ENCODE data around the gene L2HGDH.

The L2HGDH gene

GRCh38 chr14:50285861-50286260 lies 26.2 kb downstream of the L2HGDH start:
- DNase-seq = no peak

DNA sequence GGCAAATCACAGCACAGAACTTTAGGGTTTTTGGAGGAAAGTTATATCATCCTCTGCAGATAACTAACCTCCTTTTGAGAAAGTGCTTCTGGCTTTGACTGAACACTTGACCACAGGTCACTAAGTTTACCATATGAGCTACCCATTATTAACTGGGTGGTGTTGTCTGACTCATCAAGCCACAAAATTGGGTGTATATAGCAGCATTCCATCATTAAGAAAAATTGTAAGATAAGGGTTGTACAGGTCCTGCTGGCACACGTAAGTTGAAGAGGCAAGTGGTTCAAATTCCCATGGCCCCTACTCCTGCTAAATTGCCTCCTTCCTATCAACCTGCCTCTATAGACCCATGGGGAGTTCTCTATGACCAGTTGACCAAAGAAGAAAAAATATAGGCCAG lies 39.5 kb downstream of the L2HGDH start:
- peak; percentile 20 for DNase-seq

DNA sequence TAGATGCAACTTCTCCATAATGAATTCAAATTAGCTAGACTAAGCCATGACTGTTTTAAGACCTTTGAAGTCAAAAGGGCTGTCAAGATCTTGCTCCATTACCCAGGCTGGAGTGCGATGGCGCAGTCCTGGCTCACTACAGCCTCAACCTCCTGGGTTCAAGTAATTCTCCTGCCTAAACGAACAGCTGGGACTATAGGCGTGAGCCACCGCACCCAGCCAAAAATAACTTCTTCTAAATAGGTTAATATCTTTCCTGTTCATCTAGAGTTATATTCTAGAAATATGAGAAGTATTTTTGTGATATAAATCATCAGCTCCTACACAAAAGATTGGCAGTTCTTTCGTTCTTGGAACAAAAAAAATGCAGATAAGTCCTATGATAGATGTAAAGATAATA lies 41.1 kb downstream of the L2HGDH start:
- no peak for DNase-seq

DNA sequence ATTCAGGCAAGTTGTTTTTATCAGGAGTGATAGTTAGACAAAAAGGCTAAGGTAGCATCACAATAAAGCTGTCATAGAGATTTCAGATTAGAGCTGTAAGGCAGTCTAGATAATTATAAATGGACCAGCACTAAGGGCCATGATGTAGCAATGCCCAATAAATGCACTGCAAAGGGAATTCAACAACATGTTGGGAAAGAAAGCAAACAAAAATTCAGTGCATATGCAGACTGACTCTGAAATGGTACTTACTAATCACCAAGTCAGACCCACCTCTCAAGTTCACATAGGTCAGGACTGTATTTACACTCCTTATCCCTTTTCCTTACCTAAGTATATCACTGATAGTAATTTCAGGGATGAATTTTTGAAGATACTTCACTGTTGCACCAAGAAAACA lies 47.0 kb downstream of the L2HGDH start:
- DNase-seq = no peak

GRCh38 chr14:50263321-50263720 lies 48.7 kb downstream of the L2HGDH start:
- no peak for DNase-seq

- DNase-seq = no peak
These were observed 49.2 kb downstream of the L2HGDH start for GRCh38 chr14:50262865-50263264.

DNA sequence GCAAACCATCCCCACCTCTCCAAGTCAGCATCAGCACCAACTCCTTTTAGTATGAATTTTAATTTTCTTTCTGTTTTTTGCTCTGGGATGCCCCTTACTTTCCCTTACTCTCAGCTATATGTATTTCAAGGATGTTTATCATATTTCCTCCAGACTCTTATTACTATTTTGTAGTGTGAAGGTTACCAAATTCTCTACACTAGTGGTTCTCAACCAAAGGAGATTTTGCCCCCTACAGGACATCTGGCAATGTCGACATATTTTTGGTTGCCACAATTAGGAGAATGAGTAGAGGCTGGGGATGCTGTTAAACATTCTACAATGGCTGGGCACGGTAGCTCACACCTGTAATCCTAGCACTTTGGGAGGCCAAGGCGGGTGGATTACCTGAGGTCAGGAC lies 51.5 kb downstream of the L2HGDH start:
- DNase-seq = peak; percentile 37

DNA sequence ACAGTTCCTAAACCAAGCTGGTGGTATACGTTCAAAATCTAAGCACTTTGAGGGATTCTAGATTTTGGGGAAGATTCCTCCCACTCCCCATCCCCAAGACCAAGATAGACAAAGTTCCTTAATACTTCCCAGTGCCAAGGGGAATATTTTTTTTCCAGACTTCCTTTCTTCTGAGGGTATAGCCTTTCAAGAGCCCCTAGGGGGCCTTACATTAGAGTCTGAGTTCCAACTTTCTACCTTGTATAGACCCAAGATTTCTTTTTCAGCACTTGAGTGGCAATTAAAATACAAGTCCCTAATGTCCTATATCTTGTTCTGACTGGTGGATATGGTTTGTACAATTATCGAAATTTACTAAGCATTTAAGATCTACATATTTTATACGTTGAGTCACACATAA lies 52.0 kb downstream of the L2HGDH start:
- no peak for DNase-seq

- no peak for DNase-seq
These were observed 54.3 kb downstream of the L2HGDH start for GRCh38 chr14:50257732-50258131.

DNA sequence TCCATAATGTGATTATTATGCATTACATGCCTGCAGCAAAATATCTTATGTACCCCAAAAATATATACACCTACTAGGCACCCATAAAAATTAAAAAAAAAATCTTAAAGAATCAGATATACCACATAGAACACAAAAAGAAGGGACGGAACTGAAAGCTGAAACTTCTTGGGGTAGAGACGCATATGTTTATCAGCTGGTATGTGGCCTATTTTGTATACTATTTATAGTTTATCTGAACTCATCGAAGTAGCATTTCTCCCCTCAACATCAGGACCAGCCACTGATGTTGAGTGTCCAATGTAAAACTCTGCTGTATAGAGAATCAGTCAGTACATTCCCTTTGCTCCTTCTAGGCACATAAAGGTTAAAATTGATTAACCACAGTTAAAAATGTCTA lies 57.8 kb downstream of the L2HGDH start:
- DNase-seq = no peak

- no peak for DNase-seq
These were observed 62.8 kb downstream of the L2HGDH start for GRCh38 chr14:50249136-50249775.

DNA sequence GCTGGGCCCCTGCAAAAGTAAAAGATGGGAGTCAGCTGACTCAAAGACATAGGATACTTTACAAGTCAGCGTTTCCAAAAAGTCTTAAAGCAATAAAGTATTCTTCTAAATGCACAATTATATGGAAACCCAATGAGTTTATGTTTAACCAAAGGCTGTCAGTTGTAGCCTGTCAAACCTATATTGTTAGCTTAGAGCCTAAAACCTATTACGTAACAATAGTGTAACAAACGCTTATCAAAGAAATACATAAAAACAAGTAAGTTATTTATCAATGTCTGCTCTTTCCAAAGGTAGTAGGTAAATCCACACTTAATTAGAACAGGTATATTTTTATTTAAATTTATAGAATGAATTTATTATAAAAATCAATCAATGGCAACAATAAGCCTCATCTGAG lies 64.8 kb downstream of the L2HGDH start:
- no peak for DNase-seq

DNA sequence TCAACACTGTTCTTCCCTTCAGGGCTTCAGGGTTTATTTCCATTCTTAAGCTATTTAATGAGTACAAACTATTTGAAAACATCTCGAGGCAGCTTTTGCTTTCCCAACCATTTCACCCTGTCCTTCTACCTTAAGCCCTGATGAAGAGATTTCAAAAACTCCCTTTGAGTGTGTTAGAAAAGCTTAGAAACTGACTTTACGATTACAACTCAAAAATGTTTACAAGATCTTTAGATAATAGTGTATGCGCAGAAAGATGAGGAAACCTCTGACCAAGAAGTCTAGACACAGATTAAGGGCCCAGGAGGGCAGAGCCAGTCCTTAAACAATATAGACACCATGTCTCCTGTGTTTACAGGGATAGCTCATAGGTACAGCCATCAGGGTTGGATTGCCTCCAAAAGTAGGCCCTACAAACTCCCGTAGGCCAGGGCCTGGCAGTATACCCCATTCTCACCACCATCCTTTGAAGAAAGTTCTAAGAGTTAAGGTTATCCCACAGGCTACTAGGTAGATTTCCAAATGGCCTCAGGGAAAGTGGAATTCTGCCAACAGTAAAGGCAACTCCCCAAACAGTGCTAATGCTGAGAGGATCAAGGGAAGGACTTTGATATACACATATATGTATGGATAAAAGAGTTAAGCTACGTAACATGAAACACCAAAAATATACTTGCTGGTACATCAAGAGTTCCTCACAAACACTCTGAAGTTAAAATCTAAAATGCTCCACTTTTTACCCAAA lies 69.3 kb downstream of the L2HGDH start:
- DNase-seq = no peak

DNA sequence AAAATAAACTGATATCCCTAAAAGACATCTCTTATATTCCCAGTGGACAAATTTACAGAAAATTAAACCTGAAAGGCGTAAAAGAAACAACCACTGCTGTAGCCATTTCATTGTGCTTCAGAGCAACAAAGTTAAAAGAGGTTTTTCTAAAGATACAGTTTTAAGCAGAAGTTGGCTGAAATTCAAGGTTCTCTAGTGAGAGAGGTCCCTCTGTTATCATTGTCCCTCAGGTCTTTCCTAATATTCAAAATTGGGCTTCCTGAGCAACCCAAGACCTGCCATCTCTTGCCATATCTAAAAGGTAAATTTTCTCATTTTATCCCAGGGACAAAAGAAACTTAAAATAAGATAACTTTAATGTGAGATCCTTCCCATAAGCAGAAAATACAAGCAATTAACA lies 69.9 kb downstream of the L2HGDH start:
- no peak for DNase-seq

DNA sequence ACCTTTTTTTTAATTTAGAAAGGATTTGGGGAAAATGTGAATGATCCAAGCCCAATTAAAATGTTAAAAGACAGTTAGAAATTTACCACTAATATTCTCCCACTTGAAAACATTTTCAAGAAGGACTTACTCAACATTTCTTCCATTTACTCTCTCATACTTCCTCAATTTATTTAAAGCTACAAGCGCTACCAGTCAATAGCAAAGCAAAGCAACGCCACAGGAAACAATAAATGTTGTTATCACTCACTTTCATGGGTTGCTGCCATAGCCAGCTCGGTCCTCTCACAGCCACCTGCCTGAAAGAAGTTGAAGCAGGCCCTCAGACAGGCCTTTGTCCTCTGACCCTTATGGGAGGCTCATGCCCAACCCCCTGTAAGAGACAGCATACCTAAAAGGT lies 74.6 kb downstream of the L2HGDH start:
- DNase-seq = no peak

DNA sequence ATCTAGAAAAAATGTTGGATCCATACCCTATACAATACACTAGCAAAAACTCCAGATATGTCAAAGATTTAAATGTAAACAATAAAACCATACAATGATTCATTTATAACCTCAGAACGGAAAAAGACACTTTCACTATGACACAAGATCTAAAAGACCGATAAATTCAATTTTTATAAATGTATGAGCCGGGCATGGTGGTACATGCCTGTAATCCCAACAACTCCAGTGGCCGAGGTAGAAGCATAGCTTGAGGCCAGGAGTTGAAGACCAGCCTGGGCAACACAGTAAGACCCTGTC lies 78.1 kb downstream of the L2HGDH start:
- no peak for DNase-seq

DNA sequence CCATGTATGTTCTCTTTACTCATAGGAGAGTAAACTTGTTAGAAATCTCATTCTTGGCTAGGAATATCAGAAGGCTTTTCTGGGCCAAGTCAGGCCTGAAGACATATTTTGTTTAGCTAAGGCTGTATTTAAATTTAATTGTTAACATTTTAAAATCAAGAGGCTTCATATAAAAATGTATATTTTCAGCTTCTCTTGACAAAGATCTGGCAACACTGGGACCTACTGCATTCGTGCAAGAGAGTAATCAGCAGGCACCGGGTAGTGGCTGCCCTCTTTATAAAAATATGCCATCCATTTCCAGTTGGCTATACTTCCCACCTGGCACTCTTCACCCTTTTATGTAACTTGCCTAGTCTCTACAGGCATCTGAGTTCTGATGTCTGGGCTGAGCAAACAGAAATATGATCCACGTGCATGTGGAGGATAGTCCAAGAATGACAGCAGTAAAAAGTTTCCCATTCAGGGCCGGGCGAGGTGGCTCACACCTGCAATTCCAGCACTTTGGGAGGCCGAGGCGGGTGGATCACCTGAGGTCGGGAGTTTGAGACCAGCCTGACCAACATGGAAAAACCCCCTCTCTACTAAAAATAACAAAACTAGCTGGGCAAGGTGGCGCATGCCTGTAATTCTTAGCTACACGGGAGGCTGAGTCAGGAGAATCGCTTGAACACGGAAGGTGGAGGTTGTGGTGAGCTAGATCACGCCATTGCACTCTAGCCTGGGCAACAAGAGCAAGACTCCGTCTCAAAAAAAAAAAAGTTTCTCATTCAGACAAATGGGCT lies 78.7 kb downstream of the L2HGDH start:
- no peak for DNase-seq

DNA sequence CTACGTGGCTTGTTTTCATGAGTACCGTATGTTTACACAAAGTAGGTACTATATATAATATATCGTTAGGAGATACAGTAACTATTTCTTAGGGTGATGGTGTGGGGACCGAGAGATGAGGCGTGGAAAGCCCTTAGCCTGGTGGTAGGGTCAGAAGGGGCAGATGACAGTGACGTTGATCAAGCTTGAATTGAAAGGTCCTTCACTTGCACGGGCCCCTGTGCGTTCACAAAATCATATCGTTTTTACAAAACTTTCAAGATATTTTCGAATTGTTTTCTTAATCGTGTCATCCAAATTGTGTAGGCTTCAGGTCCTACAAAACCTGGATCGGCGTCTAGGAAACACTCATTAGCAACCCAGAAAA lies 79.8 kb downstream of the L2HGDH start:
- no peak for DNase-seq

GRCh38 chr14:50231475-50232275 lies 80.4 kb downstream of the L2HGDH start, which contains the start of gene SOS2:
Gene SOS2 (minus strand): TSS chr14:50231578. CDS start chr14:50231283, 295 bp downstream.
- peak; percentile 86 for DNase-seq

DNA sequence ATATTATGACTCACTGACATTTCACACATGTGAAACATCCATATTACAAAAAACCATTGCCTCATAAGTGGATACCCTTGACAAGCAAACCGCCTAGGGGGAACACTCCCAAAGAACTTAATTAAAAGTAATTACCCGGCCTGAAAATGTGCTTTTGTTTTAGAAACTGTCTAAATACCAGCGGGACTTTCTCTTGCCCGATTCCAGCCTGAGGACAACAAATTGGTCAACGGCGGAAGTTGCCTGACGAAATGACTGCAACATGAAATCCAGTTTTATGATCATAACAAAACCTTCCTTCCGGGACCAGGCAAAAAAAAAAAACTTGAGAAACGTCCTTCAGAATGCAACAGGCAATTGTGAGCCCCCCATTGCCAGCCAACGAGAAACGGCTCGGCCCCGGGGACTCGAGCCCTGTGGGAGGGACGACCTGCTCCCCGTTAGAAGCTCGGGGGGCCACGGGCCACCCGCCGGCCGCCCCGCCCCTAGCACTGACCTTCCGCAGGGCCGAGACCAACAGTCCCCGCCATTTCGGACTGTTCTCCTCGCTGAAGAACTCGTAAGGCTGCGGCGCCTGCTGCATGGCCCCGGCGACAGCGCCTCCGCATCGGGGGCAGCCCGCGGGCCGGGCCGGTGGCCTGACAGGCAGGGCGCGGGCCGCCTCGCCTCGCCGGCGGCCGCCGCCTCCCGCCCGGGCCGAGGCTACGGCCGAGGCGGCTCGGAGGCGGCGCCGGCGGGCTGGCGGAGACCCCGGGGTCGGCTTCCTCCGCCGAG lies 81.1 kb downstream of the L2HGDH start:
- DNase-seq = peak; percentile 63

- DNase-seq = no peak
These were observed 81.7 kb downstream of the L2HGDH start for GRCh38 chr14:50230401-50230700.

- no peak for DNase-seq
These were observed 82.3 kb downstream of the L2HGDH start for GRCh38 chr14:50229681-50230080.

GRCh38 chr14:50228313-50228712 lies 83.7 kb downstream of the L2HGDH start:
- no peak for DNase-seq

Data from EL (cell line).